Smooth muscle cell (in vitro differentiated cells): ENCODE results near the gene NLRP13. TPM values are rescaled to one million over a fixed set of nuclear protein-coding genes. Genes with fewer than 3 reads are reported as not detected.
"Not testable (repeated sequence)": the region's sequence is repeated elsewhere in the genome, so short reads cannot be mapped to it uniquely, and the experiment has no call there.

Experiments
- DNase-seq: peaks from one replicate; lab custom pipeline; 2025; ENCODE audit not compliant: unreplicated experiment; lab: John Stamatoyannopoulos, UW
- H2AFZ ChIP-seq: fragments of 200-600 bp; sonication (generic); 2 replicates; pipeline ENCODE4 v1.6.0; 2016; ENCODE audit warnings: antibody characterized with exemption, low read depth, mild to moderate bottlenecking
- H3F3A ChIP-seq: fragments of 200-600 bp; sonication (generic); 2 replicates; pipeline ENCODE4 v1.6.0; 2017; ENCODE audit warnings: antibody characterized with exemption, low read depth
- H3K27ac ChIP-seq: fragments of 200-600 bp; sonication (generic); 2 replicates; pipeline ENCODE4 v1.5.1; 2016; ENCODE audit warnings: low read depth, mild to moderate bottlenecking
- H3K27me3 ChIP-seq: fragments of 200-600 bp; sonication (generic); 2 replicates; pipeline ENCODE4 v1.6.1; 2016; ENCODE audit warnings: low read depth, mild to moderate bottlenecking
- H3K36me3 ChIP-seq: fragments of 200-600 bp; sonication (generic); 2 replicates; pipeline ENCODE4 v1.5.1; 2016; ENCODE audit warnings: low read depth
- H3K4me1 ChIP-seq: fragments of 200-600 bp; sonication (generic); 2 replicates; pipeline ENCODE4 v1.5.1; 2016; ENCODE audit warnings: low read depth
- H3K4me2 ChIP-seq: fragments of 200-600 bp; sonication (generic); 2 replicates; pipeline ENCODE4 v1.6.0; 2016; ENCODE audit warnings: mild to moderate bottlenecking
- H3K4me3 ChIP-seq: fragments of 200-600 bp; sonication (generic); 2 replicates; pipeline ENCODE4 v1.5.1; 2016; ENCODE audit warnings: mild to moderate bottlenecking
- H3K79me2 ChIP-seq: fragments of 200-600 bp; sonication (generic); 2 replicates; pipeline ENCODE4 v1.6.0; 2016; ENCODE audit warnings: low read depth, mild to moderate bottlenecking
- H3K9ac ChIP-seq: fragments of 200-600 bp; sonication (generic); 2 replicates; pipeline ENCODE4 v1.6.0; 2016; ENCODE audit warnings: low read depth
- H3K9me3 ChIP-seq: fragments of 200-600 bp; sonication (generic); replicated peaks from 2 replicates; pipeline ENCODE4 v1.5.1; 2016; ENCODE audit warnings: low read depth
- H4K20me1 ChIP-seq: fragments of 200-600 bp; sonication (generic); 2 replicates; pipeline ENCODE4 v1.6.0; 2016; ENCODE audit warnings: low read depth
- WGBS: methylation state at CpG from one replicate; pipeline ENCODE4 v1.1.7; 2016; ENCODE audit warnings: low lambda C conversion rate; 5-methylcytosine and 5-hydroxymethylcytosine counted together
- polyA plus RNA-seq: library from polyadenylated mRNA; unstranded; fragments of >200 nt; fragmentation: Nextera tagmentation; extraction: Ambion mirVana; gene quantifications from 2 replicates; pipeline ENCODE4 v1.2.1, GENCODE V29; 2016
- total RNA-seq: library from RNA; depleted of rRNA; stranded (reverse); fragments of >200 nt; gene quantifications from 2 replicates; pipeline ENCODE4 v1.2.3, GENCODE V29; 2014
- TF ChIP-seq, protein P1 (sequence below): fragments of 200-600 bp; sonication (generic); IDR thresholded peaks from 2 replicates; pipeline ENCODE4 v1.5.1; 2017; ENCODE audit warnings: borderline replicate concordance, mild to moderate bottlenecking, antibody characterized with exemption; ENCODE audit not compliant: insufficient read depth, poor library complexity, severe bottlenecking

The NLRP13 gene
- total and polyA plus RNA-seq, 2 experiments from 2014 or later = not detected

DNA sequence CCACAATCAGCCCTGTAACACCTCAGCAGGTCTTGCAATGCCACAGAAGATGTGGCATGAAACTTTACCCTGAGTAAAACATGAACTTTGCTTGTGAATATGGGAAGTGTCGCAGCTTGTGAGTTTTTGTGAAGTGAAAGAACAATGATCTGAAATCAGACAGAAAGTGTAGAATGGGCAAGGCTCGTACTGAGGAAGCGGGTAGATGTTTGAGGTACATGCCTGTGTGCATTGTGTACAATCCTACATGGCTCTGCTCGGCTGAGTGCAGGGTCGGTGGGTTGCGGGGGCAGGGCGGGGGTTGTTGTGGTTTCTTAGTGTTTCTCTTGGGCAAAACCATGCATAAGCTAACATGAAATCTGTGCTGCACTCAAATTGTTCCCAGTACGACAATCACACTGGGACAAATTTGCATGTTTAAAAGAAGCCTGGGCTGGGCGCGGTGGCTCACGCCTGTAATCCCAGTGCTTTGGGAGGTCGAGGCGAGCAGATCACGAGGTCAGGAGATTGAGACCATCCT, 1.1 kb downstream of the NLRP13 start:
- Histone ChIP-seq H3K9ac (no peak overlapping the region), H3K79me2 (no peaks in the 10 kb centered on the region), H3F3A (no peaks in the 10 kb centered on the region), H3K4me1 (no peaks in the 10 kb centered on the region), H3K4me3 (no peak overlapping the region), H3K36me3 (no peaks in the 10 kb centered on the region), H2AFZ (no peak overlapping the region), H3K4me2 (no peak overlapping the region), H3K27me3 (no peaks in the 10 kb centered on the region), H4K20me1 (no peaks in the 10 kb centered on the region), H3K9me3 (no peaks in the 10 kb centered on the region), H3K27ac (no peak overlapping the region)
- no peak for DNase-seq
- TF ChIP-seq, protein P1, sequence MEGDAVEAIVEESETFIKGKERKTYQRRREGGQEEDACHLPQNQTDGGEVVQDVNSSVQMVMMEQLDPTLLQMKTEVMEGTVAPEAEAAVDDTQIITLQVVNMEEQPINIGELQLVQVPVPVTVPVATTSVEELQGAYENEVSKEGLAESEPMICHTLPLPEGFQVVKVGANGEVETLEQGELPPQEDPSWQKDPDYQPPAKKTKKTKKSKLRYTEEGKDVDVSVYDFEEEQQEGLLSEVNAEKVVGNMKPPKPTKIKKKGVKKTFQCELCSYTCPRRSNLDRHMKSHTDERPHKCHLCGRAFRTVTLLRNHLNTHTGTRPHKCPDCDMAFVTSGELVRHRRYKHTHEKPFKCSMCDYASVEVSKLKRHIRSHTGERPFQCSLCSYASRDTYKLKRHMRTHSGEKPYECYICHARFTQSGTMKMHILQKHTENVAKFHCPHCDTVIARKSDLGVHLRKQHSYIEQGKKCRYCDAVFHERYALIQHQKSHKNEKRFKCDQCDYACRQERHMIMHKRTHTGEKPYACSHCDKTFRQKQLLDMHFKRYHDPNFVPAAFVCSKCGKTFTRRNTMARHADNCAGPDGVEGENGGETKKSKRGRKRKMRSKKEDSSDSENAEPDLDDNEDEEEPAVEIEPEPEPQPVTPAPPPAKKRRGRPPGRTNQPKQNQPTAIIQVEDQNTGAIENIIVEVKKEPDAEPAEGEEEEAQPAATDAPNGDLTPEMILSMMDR = no peak
- 65% methylated on average over 14 of the region's 14 CpGs for WGBS

DNA sequence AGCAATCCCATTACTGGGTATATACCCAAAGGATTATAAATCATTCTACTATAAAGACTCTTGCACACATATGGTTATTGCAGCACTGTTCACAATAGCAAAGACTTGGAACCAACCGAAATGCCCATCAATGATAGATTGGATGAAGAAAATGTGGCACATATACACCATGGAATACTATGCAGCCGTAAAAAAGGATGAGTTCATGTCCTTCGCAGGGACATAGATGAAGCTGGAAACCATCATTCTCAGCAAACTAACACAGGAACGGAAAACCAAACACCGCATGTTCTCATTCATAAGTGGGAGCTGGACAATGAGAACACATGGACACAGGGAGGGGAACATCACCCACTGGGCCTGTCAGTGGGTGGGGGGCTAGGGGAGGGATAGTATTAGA, 2.9 kb downstream of the NLRP13 start:
- not testable (repeated sequence) for H4K20me1 ChIP-seq, H3F3A ChIP-seq, H3K27ac ChIP-seq, H3K36me3 ChIP-seq, H3K9ac ChIP-seq, H3K4me3 ChIP-seq, H3K9me3 ChIP-seq, H3K27me3 ChIP-seq, H2AFZ ChIP-seq, H3K79me2 ChIP-seq, H3K4me2 ChIP-seq, DNase-seq, H3K4me1 ChIP-seq
- 83% methylated on average over 5 of the region's 5 CpGs for WGBS

DNA sequence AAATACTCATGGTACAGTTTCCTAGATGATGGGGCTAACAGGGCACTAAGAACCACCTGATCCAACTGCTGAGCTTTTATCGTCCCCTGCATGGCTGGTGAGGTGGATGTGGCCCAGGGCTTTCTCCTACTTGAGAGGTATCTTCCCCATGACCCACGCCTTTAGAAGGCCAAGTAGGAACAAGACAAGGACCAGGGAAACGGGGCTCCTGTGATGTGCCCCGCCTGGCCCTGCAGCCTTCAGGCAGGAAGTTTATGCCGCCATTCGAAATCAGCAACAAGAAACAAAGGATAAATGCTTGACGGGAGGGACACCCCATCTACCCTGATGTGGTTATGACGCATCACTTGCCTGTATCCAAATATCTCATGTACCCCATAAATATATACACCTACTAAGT, 4.1 kb downstream of the NLRP13 start:
- H3K9ac ChIP-seq = no peak overlapping the region
- H3K36me3 ChIP-seq = no peaks in the 10 kb centered on the region
- H3K4me1 ChIP-seq = no peaks in the 10 kb centered on the region
- no peak overlapping the region for H3K4me2 ChIP-seq
- H4K20me1 ChIP-seq = no peaks in the 10 kb centered on the region
- TF ChIP-seq, protein P1 = no peak
- DNase-seq = no peak
- no peaks in the 10 kb centered on the region for H3F3A ChIP-seq
- no peak overlapping the region for H3K4me3 ChIP-seq
- no peaks in the 10 kb centered on the region for H3K27me3 ChIP-seq
- no peaks in the 10 kb centered on the region for H3K79me2 ChIP-seq
- WGBS = 59% methylated on average over 8 of the region's 8 CpGs
- H3K9me3 ChIP-seq = peaks cover 3% of the 10 kb centered on the region
- H2AFZ ChIP-seq = no peak overlapping the region
- no peak overlapping the region for H3K27ac ChIP-seq

DNA sequence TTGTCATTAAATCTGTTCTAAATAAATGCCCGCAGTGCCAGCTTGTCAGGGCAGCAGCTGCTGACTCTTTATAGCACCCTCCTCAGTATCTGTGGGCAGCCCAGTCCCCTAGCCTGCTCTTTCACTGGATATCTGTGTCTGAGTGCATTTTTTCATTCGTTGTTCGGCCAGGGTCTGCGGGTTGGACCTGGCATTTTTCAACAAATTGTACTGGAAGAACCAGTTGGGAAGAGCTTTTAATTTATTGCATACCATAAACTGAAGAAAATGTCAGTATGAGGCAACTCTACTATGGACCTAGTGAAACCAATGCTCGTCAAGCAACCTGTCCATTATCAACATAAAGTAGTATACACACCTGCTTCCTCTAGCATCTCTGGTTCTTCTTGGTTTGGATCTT, 8.6 kb downstream of the NLRP13 start:
- WGBS = 67% methylated on average over 5 of the region's 5 CpGs
- no peaks in the 10 kb centered on the region for H3K27me3 ChIP-seq
- TF ChIP-seq, protein P1 = no peak
- no peak overlapping the region for H3K27ac ChIP-seq
- H3K4me3 ChIP-seq = no peak overlapping the region
- H2AFZ ChIP-seq = no peak overlapping the region
- H4K20me1 ChIP-seq = no peaks in the 10 kb centered on the region
- no peaks in the 10 kb centered on the region for H3F3A ChIP-seq
- no peaks in the 10 kb centered on the region for H3K79me2 ChIP-seq
- no peak overlapping the region for H3K9ac ChIP-seq
- peaks cover 8% of the 10 kb centered on the region for H3K9me3 ChIP-seq
- H3K36me3 ChIP-seq = no peaks in the 10 kb centered on the region
- no peak overlapping the region for H3K4me2 ChIP-seq
- H3K4me1 ChIP-seq = no peaks in the 10 kb centered on the region
- DNase-seq = no peak
